Heart left ventricle (tissue), 16 donors: ENCODE data around the gene PTF1A. TPM values are rescaled to one million over a fixed set of nuclear protein-coding genes. Genes with fewer than 3 reads are reported as not detected.

ENCODE experiments used
- ATAC-seq, 4 donors: fragments of 200-7000 bp; cut with Tn5 transposase; one replicate each; pipeline ENCODE4 v1.9.1; 2020 to 2022; ENCODE audit warnings: moderate library complexity in 4 of 4, mild to moderate bottlenecking in 3 of 4, moderate number of reproducible peaks in 1 of 4
- DNase-seq, 5 donors: peaks; one replicate each; pipeline ENCODE4 v3.0.0-alpha.2; 2020
- H3K27ac ChIP-seq, 12 donors: fragments of 200-600 bp; sonication (generic) in 4 of 12; one replicate each; pipeline versions ENCODE4 v1.5.0 to v1.8.0; 2016 to 2022; ENCODE audit warnings: mild to moderate bottlenecking in 2 of 12
- H3K27me3 ChIP-seq, 9 donors: fragments of 200-600 bp; sonication (generic) in 2 of 9; one replicate each; pipeline versions ENCODE4 v1.5.1 to v1.8.0; 2016 to 2022; ENCODE audit warnings: mild to moderate bottlenecking in 3 of 9
- H3K36me3 ChIP-seq, 9 donors: fragments of 200-600 bp; sonication (generic) in 2 of 9; one replicate each; pipeline versions ENCODE4 v1.5.0 to v1.8.0; 2018 to 2022; ENCODE audit warnings: mild to moderate bottlenecking in 2 of 9
- H3K4me1 ChIP-seq, 12 donors: fragments of 200-600 bp; sonication (generic) in 4 of 12; one replicate each; pipeline versions ENCODE4 v1.5.0 to v1.8.0; 2016 to 2022; ENCODE audit warnings: mild to moderate bottlenecking in 3 of 12
- H3K4me3 ChIP-seq, 12 donors: fragments of 200-600 bp; sonication (generic) in 4 of 12; one replicate each; pipeline versions ENCODE4 v1.5.0 to v1.8.0; 2017 to 2022; ENCODE audit warnings: mild to moderate bottlenecking in 9 of 12, moderate library complexity in 4 of 12
- H3K9me3 ChIP-seq, 12 donors: fragments of 200-600 bp; sonication (generic) in 4 of 12; one replicate each; pipeline versions ENCODE4 v1.5.0 to v1.8.0; 2016 to 2022; ENCODE audit warnings: mild to moderate bottlenecking in 1 of 12
- CTCF ChIP-seq, 12 donors: fragments of 200-600 bp; sonication (generic) in 4 of 12; IDR thresholded peaks; one replicate each; pipeline versions ENCODE4 v1.5.0 to v1.8.0; 2018 to 2022; ENCODE audit warnings: antibody characterized with exemption in 12 of 12, mild to moderate bottlenecking in 5 of 12
- POLR2A ChIP-seq, 2 donors: fragments of 450-650 bp; IDR thresholded peaks; one replicate each; pipeline ENCODE4 v1.6.1; 2017; ENCODE audit warnings: antibody characterized with exemption in 2 of 2, mild to moderate bottlenecking in 2 of 2, moderate library complexity in 2 of 2
- WGBS, 4 donors: extraction: QIAGEN DNeasy Blood & Tissue Kit in 2 of 4; methylation state at CpG; one replicate each; pipeline versions ENCODE4 v1.1.5 to v1.1.7; 2013 to 2018; 5-methylcytosine and 5-hydroxymethylcytosine counted together
- intact Hi-C, 10 donors: fragments of 100-400 bp; cut with DNase I; formaldehyde crosslinking; loops; one replicate each; pipeline versions ENCODE4 v1.11.1 to v1.14.2; 2022
- polyA plus RNA-seq, 2 donors: library from polyadenylated mRNA; stranded (reverse); fragments of 200-250 nt; gene quantifications; one replicate each; pipeline ENCODE4 v1.2.3, GENCODE V29; 2013
- total RNA-seq, 9 donors: library from RNA; depleted of rRNA in 2 of 9; stranded (reverse); fragments of >200 nt in 2 of 9; fragmentation: NEBNext Ultra II Directional in 3 of 9; extraction: Animal tissue kit (Norgen Biotek cat#: 25700) in 3 of 9; gene quantifications; one replicate each; pipeline versions ENCODE4 v1.1.0 to v1.2.4, GENCODE V29; 2016 to 2023
- donor health status: ischemic (EF 13 %, LVEDD 7.1; RV severe dilation, severe dysfunction).
- donor health status: healthy with polysubstance abuse.
- donor health status: DM: no; HTN: yes; CAD: no.
- donor health status: DM: no; HTN: no; CAD: no.
- donor health status: ischemic (EF 25% LVEDD 6.9; RV normal size, moderate dysfunction).
- donor health status: ischemic (EF 25% LVEDD 5.7; RV mildly dilated, moderate dysfunction).
- donor health status: healthy.
- donor health status: DM: yes; HTN: yes; CAD: no.
- donor health status: ischemic (EF 35%, LVEDD 5.7; RV mildly dilated, moderate dysfunction).
- donor health status: nonischemic (EF 11% LVEDD 7.7; RV severe dilation, severe dysfunction).
- donor health status: DM: yes; HTN: yes; CAD: no.
- donor health status: PGD.
- donor health status: ischemic (EF 29% LVEDD 5.4; RV normal size, mild dysfunction).
- donor health status: nonischemic (EF 23%, LVEDD 6.1; RV moderate dilation, normal function).

The PTF1A gene
- total and polyA plus RNA-seq, 11 donors: not detected

GRCh38 chr10:23200586-23200985, 8.5 kb downstream of the PTF1A start:
- intact Hi-C loops: no loop called here
- Histone ChIP-seq H3K27ac (no peak overlapping the region), H3K27me3 (peaks cover 10 to 98% (median 75%) of the 10 kb centered on the region in 9 donors), H3K36me3 (no peaks in the 10 kb centered on the region), H3K9me3 (no peaks in the 10 kb centered on the region), H3K4me3 (no peak overlapping the region), H3K4me1 (peaks cover 0 to 9% (median 0%) of the 10 kb centered on the region in 12 donors)
- no peak for DNase-seq
- 3 to 11% (median 6%) methylated on average over 12 of the region's 12 CpGs for WGBS, 4 donors
- no peak for ATAC-seq
- TF ChIP-seq CTCF (IDR thresholded peaks at IDR 0.05): no peak
- no peak for TF ChIP-seq POLR2A (IDR thresholded peaks at IDR 0.05)

- 2 to 7% (median 4%) methylated on average over 11 of the region's 11 CpGs for WGBS, 4 donors
- H3K27ac ChIP-seq: no peak overlapping the region
- no peaks in the 10 kb centered on the region for H3K9me3 ChIP-seq
- H3K36me3 ChIP-seq: no peaks in the 10 kb centered on the region
- intact Hi-C loops: no loop called here
- H3K4me1 ChIP-seq: peaks cover 0 to 8% (median 0%) of the 10 kb centered on the region in 12 donors
- DNase-seq: no peak
- peaks cover 10 to 98% (median 70%) of the 10 kb centered on the region in 9 donors for H3K27me3 ChIP-seq
- ATAC-seq: no peak
- TF ChIP-seq CTCF (IDR thresholded peaks at IDR 0.05) (no peak), POLR2A (IDR thresholded peaks at IDR 0.05) (no peak)
- no peak overlapping the region for H3K4me3 ChIP-seq
These were observed 9.0 kb downstream of the PTF1A start for GRCh38 chr10:23200997-23201652.

GRCh38 chr10:23201837-23202236, 9.7 kb downstream of the PTF1A start:
- Histone ChIP-seq H3K4me1 (peaks cover 0 to 8% (median 0%) of the 10 kb centered on the region in 12 donors), H3K36me3 (no peaks in the 10 kb centered on the region), H3K4me3 (no peak overlapping the region), H3K9me3 (no peaks in the 10 kb centered on the region), H3K27me3 (peaks cover 10 to 97% (median 67%) of the 10 kb centered on the region in 9 donors), H3K27ac (no peak overlapping the region)
- DNase-seq (no peak), ATAC-seq (no peak)
- WGBS, 4 donors: 5 to 15% (median 9%) methylated on average over 4 of the region's 4 CpGs
- intact Hi-C loops: no loop called here
- no peak for TF ChIP-seq POLR2A (IDR thresholded peaks at IDR 0.05)
- TF ChIP-seq CTCF (IDR thresholded peaks at IDR 0.05): no peak

GRCh38 chr10:23202779-23203178, 10.7 kb downstream of the PTF1A start:
- H3K4me3 ChIP-seq: no peak overlapping the region
- H3K36me3 ChIP-seq: no peaks in the 10 kb centered on the region
- DNase-seq (no peak), ATAC-seq (no peak)
- H3K27ac ChIP-seq: no peak overlapping the region
- no peaks in the 10 kb centered on the region for H3K9me3 ChIP-seq
- peaks cover 0 to 8% (median 0%) of the 10 kb centered on the region in 12 donors for H3K4me1 ChIP-seq
- peaks cover 10 to 89% (median 67%) of the 10 kb centered on the region in 9 donors for H3K27me3 ChIP-seq
- 3 to 5% (median 4%) methylated on average over 3 of the region's 3 CpGs for WGBS, 4 donors
- intact Hi-C loops: no loop called here
- TF ChIP-seq POLR2A (IDR thresholded peaks at IDR 0.05): no peak
- TF ChIP-seq CTCF (IDR thresholded peaks at IDR 0.05): no peak
